Measurements from ENCODE around the gene WDR82.

Gene WDR82

DNA sequence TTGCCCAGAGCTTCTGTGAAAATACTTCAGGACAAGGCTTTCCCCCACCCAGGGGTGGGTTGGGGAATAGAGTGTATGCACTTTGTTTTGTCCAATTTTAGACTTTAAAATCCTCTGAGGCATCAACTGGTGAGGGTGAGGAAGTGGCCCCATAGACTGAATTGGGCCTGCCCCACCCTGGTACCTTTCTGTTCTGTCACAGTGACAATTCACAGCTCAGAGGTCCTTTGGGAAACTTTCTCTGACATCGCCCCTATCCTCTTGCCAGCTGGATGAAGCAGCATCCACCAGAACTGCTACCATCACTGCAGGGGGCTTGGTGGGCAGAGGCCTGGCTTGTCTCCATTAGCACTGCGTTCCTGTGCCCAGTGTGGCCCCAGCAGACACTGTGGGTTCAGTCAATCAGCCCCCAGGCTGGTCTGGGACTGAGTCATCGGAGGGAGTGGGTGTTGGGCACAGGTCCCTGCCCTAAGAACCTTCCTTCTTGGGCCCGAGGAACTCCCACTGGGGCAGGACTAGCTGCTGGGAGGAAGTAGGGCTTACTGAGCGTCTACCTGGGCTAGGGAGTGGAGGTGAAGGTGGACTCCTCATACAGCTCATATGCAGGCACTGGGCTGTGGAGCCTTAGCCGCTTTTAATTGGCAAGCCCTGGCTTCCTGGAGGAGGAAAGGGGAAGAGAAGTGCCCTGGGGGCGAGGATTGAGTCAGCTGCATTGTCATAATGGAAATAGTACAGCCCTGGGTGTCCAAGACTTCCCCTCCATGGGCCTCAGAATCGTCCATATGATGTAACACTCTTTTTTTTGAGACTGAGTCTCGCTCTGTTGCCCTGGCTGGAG lies 34.4 kb downstream of the WDR82 start:
- DNase-seq (ENCODE audit: low spot score) = peak; percentile 81
- TF ChIP-seq, protein P1, sequence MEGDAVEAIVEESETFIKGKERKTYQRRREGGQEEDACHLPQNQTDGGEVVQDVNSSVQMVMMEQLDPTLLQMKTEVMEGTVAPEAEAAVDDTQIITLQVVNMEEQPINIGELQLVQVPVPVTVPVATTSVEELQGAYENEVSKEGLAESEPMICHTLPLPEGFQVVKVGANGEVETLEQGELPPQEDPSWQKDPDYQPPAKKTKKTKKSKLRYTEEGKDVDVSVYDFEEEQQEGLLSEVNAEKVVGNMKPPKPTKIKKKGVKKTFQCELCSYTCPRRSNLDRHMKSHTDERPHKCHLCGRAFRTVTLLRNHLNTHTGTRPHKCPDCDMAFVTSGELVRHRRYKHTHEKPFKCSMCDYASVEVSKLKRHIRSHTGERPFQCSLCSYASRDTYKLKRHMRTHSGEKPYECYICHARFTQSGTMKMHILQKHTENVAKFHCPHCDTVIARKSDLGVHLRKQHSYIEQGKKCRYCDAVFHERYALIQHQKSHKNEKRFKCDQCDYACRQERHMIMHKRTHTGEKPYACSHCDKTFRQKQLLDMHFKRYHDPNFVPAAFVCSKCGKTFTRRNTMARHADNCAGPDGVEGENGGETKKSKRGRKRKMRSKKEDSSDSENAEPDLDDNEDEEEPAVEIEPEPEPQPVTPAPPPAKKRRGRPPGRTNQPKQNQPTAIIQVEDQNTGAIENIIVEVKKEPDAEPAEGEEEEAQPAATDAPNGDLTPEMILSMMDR (IDR thresholded peaks at IDR 0.05; ENCODE audit: borderline replicate concordance, control extremely low read depth, extremely low read depth, insufficient read depth, missing control alignments) = no peak
- in situ Hi-C loops (cut with MboI; ENCODE audit: low sequenced_read_pairs, unreplicated experiment) = no loop called here

DNA sequence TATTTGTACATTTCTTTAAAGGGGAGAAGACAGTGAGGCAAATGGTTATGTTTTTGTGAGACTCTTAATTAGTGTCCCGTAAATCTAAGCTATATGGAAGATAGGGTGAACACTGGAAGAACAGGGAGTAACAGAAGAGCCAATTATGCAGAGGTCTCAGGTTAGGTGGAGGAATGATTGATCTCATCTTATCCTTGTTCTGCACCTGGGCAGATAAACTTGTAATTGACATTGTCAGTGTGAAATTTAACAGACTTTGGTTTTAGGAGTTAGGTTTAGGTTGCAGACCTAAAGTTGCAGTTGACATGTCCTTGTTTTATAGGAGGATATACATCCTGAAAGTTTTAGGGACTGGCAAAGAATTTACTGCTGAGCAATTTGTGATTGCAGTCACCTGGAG lies 36.4 kb downstream of the WDR82 start:
- in situ Hi-C loops (cut with MboI; ENCODE audit: low sequenced_read_pairs, unreplicated experiment) = no loop called here
- no peak for DNase-seq (ENCODE audit: low spot score)
- TF ChIP-seq, protein P1 (IDR thresholded peaks at IDR 0.05; ENCODE audit: borderline replicate concordance, control extremely low read depth, extremely low read depth, insufficient read depth, missing control alignments) = no peak

DNA sequence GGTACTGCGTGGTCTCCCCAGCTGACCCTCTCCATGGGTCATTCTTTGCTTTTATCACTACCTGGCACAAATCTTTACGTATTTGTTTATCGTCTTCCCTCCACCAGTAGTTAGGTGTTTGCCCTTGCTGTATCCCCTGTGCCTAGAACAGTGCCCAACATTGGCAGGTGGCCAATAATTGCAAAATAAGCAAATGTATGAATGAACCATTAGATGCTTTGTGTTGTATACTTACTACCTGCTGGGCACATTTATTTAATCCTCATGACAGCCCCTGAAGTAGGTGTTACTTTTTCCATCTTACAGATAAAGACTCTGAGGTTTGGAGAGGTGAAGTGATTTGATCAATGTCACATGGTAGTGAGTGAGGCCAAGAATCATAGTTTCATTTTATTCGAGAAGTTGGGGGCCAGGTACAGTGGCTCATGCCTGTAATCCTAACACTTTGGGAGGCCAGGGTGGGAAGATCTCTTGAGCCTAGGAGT lies 37.5 kb downstream of the WDR82 start:
- TF ChIP-seq, protein P1 (IDR thresholded peaks at IDR 0.05; ENCODE audit: borderline replicate concordance, control extremely low read depth, extremely low read depth, insufficient read depth, missing control alignments) = no peak
- DNase-seq (ENCODE audit: low spot score) = no peak
- in situ Hi-C loops (cut with MboI; ENCODE audit: low sequenced_read_pairs, unreplicated experiment) = no loop called here

DNA sequence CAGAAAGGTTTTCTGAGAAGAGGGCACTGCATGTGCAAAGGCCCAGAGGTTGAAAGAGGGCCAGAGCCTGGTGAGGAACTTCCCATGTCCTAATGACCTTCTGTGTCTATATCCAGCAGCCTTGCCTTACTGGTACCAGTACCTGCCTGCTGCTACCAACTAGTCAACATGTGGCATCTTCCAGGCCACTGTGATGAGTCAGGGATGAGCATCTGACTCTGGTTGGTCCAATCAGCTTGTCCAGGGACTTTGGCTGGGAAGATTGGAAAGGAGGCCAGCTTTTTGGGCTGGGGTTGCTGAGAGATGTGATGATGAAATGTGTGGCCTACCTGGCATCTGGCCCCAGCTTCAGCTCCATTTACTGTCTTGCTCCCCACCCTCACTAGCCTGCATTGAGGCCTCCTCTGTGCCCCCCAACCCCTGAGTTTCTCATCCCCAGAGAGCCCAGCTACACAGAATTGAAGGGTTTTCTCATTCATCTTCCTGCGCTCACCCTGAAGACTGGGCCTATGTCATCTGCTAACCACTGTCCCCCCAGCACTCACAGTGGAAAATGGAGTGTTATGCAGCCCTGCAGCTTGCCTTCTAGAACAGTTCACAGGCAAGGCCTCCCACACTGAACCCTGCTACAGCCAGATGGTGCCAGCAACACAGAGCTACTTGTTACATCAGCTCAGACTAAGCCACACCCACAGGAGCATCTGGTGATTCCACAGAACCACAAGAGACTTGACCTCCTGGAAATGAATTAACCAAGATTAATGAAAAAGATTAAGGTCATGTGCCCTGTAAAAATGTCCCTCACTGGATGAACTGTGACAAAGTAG lies 38.2 kb downstream of the WDR82 start:
- in situ Hi-C loops (cut with MboI; ENCODE audit: low sequenced_read_pairs, unreplicated experiment) = no loop called here
- TF ChIP-seq, protein P1 (IDR thresholded peaks at IDR 0.05; ENCODE audit: borderline replicate concordance, control extremely low read depth, extremely low read depth, insufficient read depth, missing control alignments) = peak; percentile 10
- peak; percentile 42 for DNase-seq (ENCODE audit: low spot score)

DNA sequence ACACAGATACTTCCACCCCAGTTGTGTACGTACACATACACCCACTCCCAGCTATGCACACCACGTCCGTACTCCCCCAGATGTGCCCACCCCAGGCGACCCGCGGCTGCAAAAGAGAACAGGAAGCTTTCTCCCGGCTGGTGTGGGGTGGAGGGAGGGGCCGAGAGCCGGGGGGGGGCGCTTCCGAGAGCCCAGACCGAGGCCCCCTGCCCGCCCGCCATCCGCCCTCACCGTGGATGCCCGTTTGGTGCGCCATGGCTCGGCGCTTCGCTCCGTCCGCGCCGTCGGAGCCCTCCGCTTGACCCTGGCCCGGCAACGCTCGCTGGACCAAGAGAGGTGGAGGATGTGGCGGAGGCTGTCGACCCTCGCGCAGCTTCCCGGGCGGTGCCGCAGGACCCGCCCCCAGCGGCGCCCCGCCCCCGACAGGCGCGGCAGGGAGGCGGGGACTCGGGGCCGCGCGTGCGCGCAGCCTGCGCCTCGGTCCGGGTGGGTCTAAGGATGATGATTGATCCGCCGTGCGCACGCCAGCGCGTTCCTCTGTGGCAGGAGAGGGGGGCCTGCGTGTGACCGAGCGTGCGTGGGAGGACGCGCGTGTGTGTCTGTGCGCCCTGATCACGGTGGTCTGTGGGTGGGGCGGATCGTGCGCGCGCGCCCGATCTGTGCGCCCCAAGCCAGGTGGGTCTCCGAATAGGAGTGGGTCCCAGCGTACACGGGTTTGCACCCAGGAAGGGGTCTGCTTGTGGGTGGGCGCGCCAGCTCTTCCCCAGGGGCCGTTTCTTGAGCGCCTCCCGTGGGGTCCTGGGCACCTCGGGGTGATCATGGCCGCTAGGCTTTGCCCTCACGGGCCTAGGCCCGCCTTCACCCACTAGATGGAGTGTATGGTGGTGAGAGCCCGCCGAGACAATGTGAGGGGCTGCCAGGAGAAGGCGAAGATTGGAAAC lies 39.4 kb downstream of the WDR82 start, which contains the start of gene TWF2:
TSS of gene TWF2 (minus strand) at position 398 of the 941 bp plus-strand sequence. CDS start at position 256, 142 bp downstream.
- TF ChIP-seq, protein P1 (IDR thresholded peaks at IDR 0.05; ENCODE audit: borderline replicate concordance, control extremely low read depth, extremely low read depth, insufficient read depth, missing control alignments) = peak; percentile 49
- DNase-seq (ENCODE audit: low spot score) = peak; percentile 98
- in situ Hi-C loops (cut with MboI; ENCODE audit: low sequenced_read_pairs, unreplicated experiment) = loop anchor here (10.0 kb wide), 1 partner anchor 106 kb away; no protein-coding TSS in a partner anchor
